GM19328 (cell line): ENCODE measurements around the gene PLEKHN1.

Source experiments
- ATAC-seq: cut with Tn5 transposase; IDR thresholded peaks from one replicate; pipeline ENCODE4 v1.9.1; 2021; ENCODE audit warnings: mild to moderate bottlenecking, moderate library complexity; ENCODE audit not compliant: unreplicated experiment

The PLEKHN1 gene

DNA sequence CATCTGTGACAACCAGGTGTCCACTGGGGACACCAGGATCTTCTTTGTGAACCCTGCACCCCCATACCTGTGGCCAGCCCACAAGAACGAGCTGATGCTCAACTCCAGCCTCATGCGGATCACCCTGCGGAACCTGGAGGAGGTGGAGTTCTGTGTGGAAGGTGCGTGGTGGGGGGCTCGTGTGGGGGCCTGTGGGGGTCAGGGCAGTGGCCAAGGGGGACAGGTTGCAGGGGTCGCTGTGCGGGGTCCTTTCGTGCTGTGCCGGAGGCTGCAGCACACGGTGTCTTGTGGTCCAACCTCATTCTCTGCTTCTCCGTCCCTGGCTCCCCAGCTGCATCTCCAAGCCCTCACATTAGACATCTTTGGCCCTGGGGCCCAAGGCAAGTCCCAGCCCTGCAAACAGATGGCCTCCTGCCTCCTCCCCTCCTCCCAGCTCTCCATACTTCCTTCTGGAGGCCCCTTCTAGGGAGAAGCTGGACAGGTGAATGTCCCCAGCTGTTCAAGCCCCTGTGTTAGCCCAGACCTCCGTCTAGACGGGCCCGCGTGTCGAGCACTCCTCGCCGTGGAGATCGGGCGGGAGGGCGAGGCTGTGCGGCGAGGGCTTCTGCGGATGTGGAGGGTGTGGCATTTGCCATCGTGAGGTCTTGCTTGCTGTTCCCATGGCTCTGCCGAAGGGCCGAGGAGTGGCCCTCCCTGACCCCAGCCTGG, 56.2 kb downstream of the PLEKHN1 start:
- ATAC-seq = no peak

DNA sequence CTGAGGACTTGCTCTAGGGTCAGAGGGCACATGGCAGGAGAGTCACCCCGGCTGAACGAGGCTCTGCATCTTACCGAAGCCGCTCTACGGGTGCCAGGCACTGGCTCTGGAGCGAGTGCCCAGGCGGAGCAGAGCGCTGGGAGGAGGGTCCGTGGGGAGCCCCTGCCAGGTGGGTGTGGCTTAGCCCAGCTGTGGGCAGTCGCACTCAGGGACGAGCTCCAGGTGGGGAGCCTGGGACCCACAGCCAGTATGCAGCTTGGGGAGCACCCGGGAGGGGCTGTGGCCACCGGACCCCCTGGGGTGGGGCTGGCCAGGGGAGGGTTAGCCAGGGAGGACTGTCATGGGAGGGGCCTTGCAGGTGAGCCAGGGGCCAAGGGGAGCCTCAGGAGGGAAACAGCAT, 57.4 kb downstream of the PLEKHN1 start:
- ATAC-seq = no peak

DNA sequence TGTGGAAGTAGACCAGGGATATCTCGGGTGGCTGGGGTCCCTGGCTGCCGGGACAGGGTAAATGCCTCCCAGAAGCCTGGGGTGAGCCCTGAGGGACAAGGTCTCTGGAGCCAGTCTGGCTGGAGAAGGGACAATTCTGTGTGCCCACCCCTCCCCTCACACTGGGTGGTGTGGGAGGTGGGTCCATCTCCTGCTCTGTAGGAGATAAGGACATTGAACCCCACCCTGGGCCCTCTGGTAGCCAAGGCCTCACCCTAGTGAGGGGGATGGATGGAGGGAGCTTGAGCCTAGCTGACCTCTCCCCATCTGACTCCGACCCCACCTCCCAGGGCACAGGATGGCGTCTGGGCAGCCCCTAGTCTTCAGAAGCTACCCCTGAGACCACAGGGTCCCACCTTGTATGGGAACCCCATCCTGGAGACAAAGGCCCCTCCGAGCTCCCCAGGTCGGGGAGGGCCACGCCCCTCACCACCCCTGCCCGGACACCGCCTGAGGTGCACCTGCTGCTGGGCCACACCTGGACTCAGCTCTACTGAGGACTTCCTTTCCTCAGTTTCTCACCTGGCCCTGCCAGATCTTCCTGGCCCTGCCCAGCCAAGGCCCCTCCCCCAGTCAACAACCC, 58.0 kb downstream of the PLEKHN1 start:
- no peak for ATAC-seq

DNA sequence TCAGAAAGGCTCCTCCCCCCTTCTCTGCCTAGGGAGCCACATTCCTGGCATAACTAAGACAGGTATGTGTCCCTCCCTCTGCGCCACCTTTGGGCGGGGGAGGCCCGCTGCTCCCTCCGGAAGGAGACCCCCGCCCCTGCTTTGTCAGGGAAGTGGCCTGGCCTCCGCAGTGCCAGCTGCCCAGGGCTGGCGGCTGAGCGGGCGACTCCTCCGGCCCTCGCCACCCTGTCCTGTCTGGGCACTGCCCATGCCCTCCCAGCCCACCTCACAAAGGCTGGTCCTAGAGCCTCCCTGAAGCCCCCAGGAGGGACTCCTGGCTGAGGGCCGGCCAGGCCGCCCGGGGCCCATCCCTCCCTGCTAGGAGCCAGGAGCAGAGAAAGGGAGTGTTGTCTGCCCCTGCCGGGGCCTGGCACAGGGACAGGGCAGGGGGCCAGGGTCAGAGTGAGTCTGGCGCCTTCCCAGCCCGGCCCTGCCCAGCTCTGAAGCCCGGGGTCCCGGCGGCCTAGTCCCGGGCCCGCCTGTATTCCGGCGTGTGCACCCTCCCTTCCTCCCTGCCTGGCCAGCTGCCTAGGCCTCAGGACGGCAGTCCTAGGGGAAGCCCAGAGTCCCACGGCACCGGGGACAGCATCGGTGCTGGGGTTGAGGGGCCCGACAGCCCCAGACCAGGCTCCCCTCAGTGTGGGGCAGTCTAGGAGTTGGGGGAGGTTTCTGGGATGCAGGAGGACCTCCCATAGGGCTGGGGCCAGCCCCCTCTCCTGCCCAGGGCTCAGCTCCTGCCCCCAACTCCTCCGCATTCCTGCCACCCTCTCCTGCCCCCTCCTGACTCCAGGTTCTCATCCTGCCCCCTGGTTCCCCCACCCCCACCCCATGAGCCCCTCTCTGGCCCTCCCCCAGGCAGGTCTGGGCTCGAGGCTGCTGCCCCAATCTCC, 58.8 kb downstream of the PLEKHN1 start:
- no peak for ATAC-seq
